HCT116 (cell line): Measurements from ENCODE around the gene FAM209B. TPM values are rescaled to one million over a fixed set of nuclear protein-coding genes. Genes with fewer than 3 reads are reported as not detected.

Experiments
- ATAC-seq: fragments of 200-7000 bp; cut with Tn5 transposase; 2 replicates; pipeline ENCODE4 v1.9.1; 2020; ENCODE audit warnings: mild to moderate bottlenecking, moderate library complexity
- BruUV-seq: library from RNA; stranded (reverse); fragments of 400-500 nt; replicated peaks from 2 replicates; lab custom pipeline; 2021; lab: Mats Ljungman, UMichigan
- CTCF ChIA-PET: fragments of 300-600 bp; sonication (Branson Sonifier 250); formaldehyde crosslinking; loops from one replicate; lab custom pipeline; 2021; ENCODE audit warnings: antibody characterized with exemption; lab: Charles Lee
- POLR2A ChIA-PET: fragments of 300-600, 350-600 bp; sonication (Branson Sonifier 250); formaldehyde crosslinking; loops from one replicate; lab custom pipeline; 2021; ENCODE audit warnings: antibody characterized with exemption; lab: Charles Lee
- RAD21 ChIA-PET, 2 experiments: fragments of 300-600 bp; sonication (Branson Sonifier 250); formaldehyde crosslinking; loops; one replicate each; lab custom pipeline; 2023; ENCODE audit warnings: low total read pairs in 2 of 2; ENCODE audit not compliant: uncharacterized antibody in 2 of 2, unreplicated experiment in 2 of 2, low non-redundant PET in 1 of 2; lab: Charles Lee
- DNase-seq: peaks from one replicate; pipeline ENCODE4 v3.0.0-alpha.2; 2010; ENCODE audit warnings: low read depth, low spot score
- H2AFZ ChIP-seq: fragments of 200-600 bp; shearing (Covaris generic), sonication (generic); 2 replicates; pipeline ENCODE4 v1.6.1; 2017; ENCODE audit warnings: low read depth, mixed run types, mixed read lengths, antibody characterized with exemption, low read length; ENCODE audit not compliant: poor library complexity, severe bottlenecking
- H3K27ac ChIP-seq: 2 replicates; pipeline ENCODE4 v1.5.1; 2012; ENCODE audit warnings: low read depth, low read length
- H3K27me3 ChIP-seq: fragments of 200-600 bp; sonication (generic); 2 replicates; pipeline ENCODE4 v1.6.1; 2016; ENCODE audit warnings: mixed run types, low read length, mixed read lengths; ENCODE audit not compliant: insufficient read depth
- H3K36me3 ChIP-seq, 2 experiments: fragments of 200-500 bp in 1 of 2; fragments of 200-600 bp in 1 of 2; sonication (Bioruptor generic) in 1 of 2; sonication (generic) in 1 of 2; 2 replicates each; pipeline versions ENCODE4 v1.5.1 to v1.6.1; 2014 to 2016; ENCODE audit warnings: low read length in 2 of 2, inconsistent platforms in 1 of 2, mixed read lengths in 1 of 2, mixed run types in 1 of 2; ENCODE audit not compliant: insufficient read depth in 2 of 2, control insufficient read depth in 1 of 2
- H3K4me1 ChIP-seq, 2 experiments: fragments of 200-600 bp in 1 of 2; sonication (generic) in 1 of 2; 2 replicates each; pipeline versions ENCODE4 v1.5.1 to v1.6.1; 2012 to 2017; ENCODE audit warnings: low read length in 2 of 2, inconsistent platforms in 1 of 2, mild to moderate bottlenecking in 1 of 2, mixed read lengths in 1 of 2, mixed run types in 1 of 2, moderate library complexity in 1 of 2; ENCODE audit not compliant: insufficient read depth in 2 of 2, control insufficient read depth in 1 of 2
- H3K4me2 ChIP-seq: fragments of 200-600 bp; sonication (generic); 2 replicates; pipeline ENCODE4 v1.6.1; 2017; ENCODE audit warnings: mixed run types, low read length, mixed read lengths
- H3K4me3 ChIP-seq, 2 experiments: fragments of 200-600 bp in 1 of 2; sonication (generic) in 1 of 2; replicated peaks in 1 of 2; 2 replicates each; pipeline ENCODE4 v1.5.1; 2011 to 2016; ENCODE audit warnings: low read length in 2 of 2, control low read depth in 1 of 2, low read depth in 1 of 2, mild to moderate bottlenecking in 1 of 2, mixed read lengths in 1 of 2, mixed run types in 1 of 2
- H3K79me2 ChIP-seq: fragments of 200-600 bp; sonication (generic); 2 replicates; pipeline ENCODE4 v1.6.1; 2017; ENCODE audit warnings: mild to moderate bottlenecking, mixed run types, low read length, moderate library complexity, mixed read lengths; ENCODE audit not compliant: insufficient read depth
- H3K9ac ChIP-seq: fragments of 200-600 bp; sonication (generic); 2 replicates; pipeline ENCODE4 v1.6.1; 2016; ENCODE audit warnings: low read length, mixed read lengths
- H3K9me2 ChIP-seq: fragments of 200-600 bp; sonication (generic), shearing (Covaris generic); 2 replicates; pipeline ENCODE4 v1.6.1; 2017; ENCODE audit warnings: mixed run types, mild to moderate bottlenecking, moderate library complexity; ENCODE audit not compliant: insufficient read depth
- H3K9me3 ChIP-seq, 2 experiments: fragments of 200-500 bp in 1 of 2; fragments of 200-600 bp in 1 of 2; sonication (Bioruptor generic) in 1 of 2; sonication (generic) in 1 of 2; 2 replicates each; pipeline ENCODE4 v1.6.1; 2014 to 2017; ENCODE audit warnings: low read length in 2 of 2, mixed read lengths in 2 of 2, inconsistent platforms in 1 of 2, low read depth in 1 of 2, mild to moderate bottlenecking in 1 of 2, mixed run types in 1 of 2, moderate library complexity in 1 of 2; ENCODE audit not compliant: control insufficient read depth in 1 of 2, insufficient read depth in 1 of 2
- H4K20me1 ChIP-seq: fragments of 200-600 bp; sonication (generic), shearing (Covaris generic); 2 replicates; pipeline ENCODE4 v1.6.1; 2017; ENCODE audit warnings: mixed run types, mild to moderate bottlenecking, moderate library complexity; ENCODE audit not compliant: insufficient read depth
- CTCF ChIP-seq, 3 experiments: fragments of 200-600 bp in 1 of 3; sonication (generic) in 1 of 3; IDR thresholded peaks in 2 of 3; conservative IDR thresholded peaks in 1 of 3; 2 replicates each; pipeline ENCODE4 v1.5.1; 2012 to 2017; ENCODE audit warnings: low read depth in 2 of 3, low read length in 2 of 3, antibody characterized with exemption in 1 of 3, borderline replicate concordance in 1 of 3, control low read depth in 1 of 3, mild to moderate bottlenecking in 1 of 3, mixed read lengths in 1 of 3, mixed run types in 1 of 3, moderate library complexity in 1 of 3; ENCODE audit not compliant: insufficient read depth in 1 of 3
- FOSL1 ChIP-seq: IDR thresholded peaks from 2 replicates; pipeline ENCODE4 v1.6.1; 2012; ENCODE audit warnings: low read depth
- SP1 ChIP-seq: IDR thresholded peaks from 2 replicates; pipeline ENCODE4 v1.6.1; 2012; ENCODE audit warnings: low read depth
- intact Hi-C: fragments of 100-400 bp; cut with micrococcal nuclease; formaldehyde crosslinking; loops from 2 replicates; pipeline ENCODE4 v1.10.0; 2022
- total RNA-seq: library from RNA; stranded (reverse); gene quantifications from one replicate; pipeline ENCODE4 v1.2.1, GENCODE V29; 2021; ENCODE audit not compliant: unreplicated experiment

FAM209B gene
- total RNA-seq, 1 experiment from 2014 or later, result not detected

- TF ChIP-seq SP1 (no peak), CTCF (IDR thresholded peaks at IDR 0.05 in 2 of 3, conservative IDR thresholded peaks at IDR 0.05 in 1 of 3; ENCODE audit: borderline replicate concordance in 1 of 3, insufficient read depth in 1 of 3, low read depth in 2 of 3, low read length in 2 of 3) (peak in 2 of 3 experiments; percentile 59 to 76; a peak in 4 of 6 replicates)
- ChIA-PET POLR2A (no interaction called here), RAD21 (interaction anchor here in 1 of 2 experiments (0.6 kb wide), 1 partner anchor 30 kb away, joined by 3 read pairs; no protein-coding TSS in a partner anchor), CTCF (no interaction called here)
- Histone ChIP-seq H3K9me2 (no peaks in the 10 kb centered on the region), H2AFZ (no peak overlapping the region), H3K9ac (no peak overlapping the region), H3K27ac (no peak overlapping the region), H3K4me3 (no peak overlapping the region), H4K20me1 (no peaks in the 10 kb centered on the region), H3K9me3 (no peaks in the 10 kb centered on the region), H3K4me2 (no peak overlapping the region), H3K27me3 (no peaks in the 10 kb centered on the region), H3K4me1 (no peaks in the 10 kb centered on the region), H3K36me3 (0 out of 4 replicates have a peak, but pooled peaks cover 0 to 3% of the 10 kb centered on the region in 2 experiments), H3K79me2 (peaks cover 15% of the 10 kb centered on the region; the same call in 1 of the 2 replicates)
- no TSS peak for BruUV-seq
- intact Hi-C loops, result no loop called here
- ATAC-seq, result peak; percentile 85
- no peak for DNase-seq
Observed at GRCh38 chr20:56504373-56505005, 28.6 kb upstream of the FAM209B start.

GRCh38 chr20:56506103-56506502, 26.9 kb upstream of the FAM209B start:
- Histone ChIP-seq H3K27me3 (no peaks in the 10 kb centered on the region), H3K79me2 (peaks cover 15% of the 10 kb centered on the region), H3K9ac (no peak overlapping the region), H3K27ac (no peak overlapping the region), H2AFZ (no peak overlapping the region), H4K20me1 (no peaks in the 10 kb centered on the region), H3K36me3 (0 out of 4 replicates have a peak, but pooled peaks cover 0 to 3% of the 10 kb centered on the region in 2 experiments), H3K4me2 (no peak overlapping the region), H3K4me1 (no peaks in the 10 kb centered on the region), H3K4me3 (no peak overlapping the region), H3K9me2 (no peaks in the 10 kb centered on the region), H3K9me3 (no peaks in the 10 kb centered on the region)
- intact Hi-C loops, result no loop called here
- DNase-seq, result no peak
- RAD21 ChIA-PET, result no interaction called here
- no TSS peak for BruUV-seq
- no peak for TF ChIP-seq FOSL1
- ATAC-seq, result no peak
- CTCF ChIA-PET, result no interaction called here
- POLR2A ChIA-PET, result no interaction called here
